Effector memory CD4-positive, alpha-beta T cell (primary cell): ENCODE measurements around the gene CCNI.
"Not testable (repeated sequence)": the region's sequence is repeated elsewhere in the genome, so short reads cannot be mapped to it uniquely, and the experiment has no call there.

ENCODE experiments used
- DNase-seq, 3 donors: peaks; one replicate each; pipeline ENCODE4 v3.0.0-alpha.2; 2020
- H3K27ac ChIP-seq: 2 replicates; pipeline ENCODE4 v1.7.0; 2013; ENCODE audit warnings: mild to moderate bottlenecking, low read length, moderate library complexity; ENCODE audit not compliant: insufficient read depth, poor library complexity, severe bottlenecking
- H3K27me3 ChIP-seq: replicated peaks from 2 replicates; pipeline ENCODE4 v1.7.0; 2013; ENCODE audit warnings: mild to moderate bottlenecking, low read length; ENCODE audit not compliant: insufficient read depth, control insufficient read depth, poor library complexity, severe bottlenecking
- H3K36me3 ChIP-seq: 2 replicates; pipeline ENCODE4 v1.7.0; 2013; ENCODE audit warnings: mild to moderate bottlenecking, low read length, moderate library complexity; ENCODE audit not compliant: control insufficient read depth, insufficient read depth
- H3K4me1 ChIP-seq: 2 replicates; pipeline ENCODE4 v1.7.0; 2013; ENCODE audit warnings: low read length, mild to moderate bottlenecking; ENCODE audit not compliant: control insufficient read depth, insufficient read depth, poor library complexity, severe bottlenecking
- H3K4me3 ChIP-seq: 2 replicates; pipeline ENCODE4 v1.7.0; 2013; ENCODE audit warnings: low read length, low read depth, mild to moderate bottlenecking; ENCODE audit not compliant: insufficient read depth, poor library complexity, severe bottlenecking
- H3K9me3 ChIP-seq: 2 replicates; pipeline ENCODE4 v1.7.0; 2013; ENCODE audit warnings: mild to moderate bottlenecking, low read length, moderate library complexity; ENCODE audit not compliant: control insufficient read depth

Gene CCNI

DNA sequence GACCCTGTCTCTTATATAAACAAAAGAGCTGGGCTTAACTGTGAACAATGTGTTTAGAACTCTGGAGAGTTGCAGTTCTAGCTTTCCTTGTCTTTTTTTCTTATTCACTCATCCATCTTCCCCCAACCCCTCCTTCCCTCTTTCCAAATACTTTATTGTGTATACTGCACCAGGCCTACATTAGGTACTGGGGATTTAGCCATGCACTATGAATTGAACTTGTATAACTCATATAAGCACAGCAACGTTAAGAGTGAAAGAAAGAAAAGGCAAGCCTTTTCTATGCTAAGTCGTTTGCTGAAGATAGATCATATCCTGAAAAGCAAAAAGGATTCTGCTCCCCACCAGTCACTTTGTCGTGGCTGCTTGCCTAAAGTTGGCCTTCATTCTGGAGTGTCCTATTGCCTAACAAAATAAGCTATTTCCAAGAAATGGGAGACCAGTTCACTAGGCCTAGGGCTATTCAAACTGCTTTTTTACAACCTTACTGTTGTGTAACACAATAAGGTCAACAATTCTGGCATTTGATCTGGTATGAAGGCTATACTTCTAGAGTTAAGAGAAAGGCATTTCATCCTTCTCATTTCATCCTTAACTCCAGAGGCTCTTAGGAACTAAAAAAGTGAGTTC lies 32.2 kb downstream of the CCNI start:
- H3K27ac ChIP-seq = no peak overlapping the region
- DNase-seq = no peak
- no peaks in the 10 kb centered on the region for H3K9me3 ChIP-seq
- peaks cover 10% of the 10 kb centered on the region for H3K36me3 ChIP-seq
- H3K4me3 ChIP-seq = no peak overlapping the region
- no peaks in the 10 kb centered on the region for H3K27me3 ChIP-seq
- H3K4me1 ChIP-seq = no peaks in the 10 kb centered on the region

DNA sequence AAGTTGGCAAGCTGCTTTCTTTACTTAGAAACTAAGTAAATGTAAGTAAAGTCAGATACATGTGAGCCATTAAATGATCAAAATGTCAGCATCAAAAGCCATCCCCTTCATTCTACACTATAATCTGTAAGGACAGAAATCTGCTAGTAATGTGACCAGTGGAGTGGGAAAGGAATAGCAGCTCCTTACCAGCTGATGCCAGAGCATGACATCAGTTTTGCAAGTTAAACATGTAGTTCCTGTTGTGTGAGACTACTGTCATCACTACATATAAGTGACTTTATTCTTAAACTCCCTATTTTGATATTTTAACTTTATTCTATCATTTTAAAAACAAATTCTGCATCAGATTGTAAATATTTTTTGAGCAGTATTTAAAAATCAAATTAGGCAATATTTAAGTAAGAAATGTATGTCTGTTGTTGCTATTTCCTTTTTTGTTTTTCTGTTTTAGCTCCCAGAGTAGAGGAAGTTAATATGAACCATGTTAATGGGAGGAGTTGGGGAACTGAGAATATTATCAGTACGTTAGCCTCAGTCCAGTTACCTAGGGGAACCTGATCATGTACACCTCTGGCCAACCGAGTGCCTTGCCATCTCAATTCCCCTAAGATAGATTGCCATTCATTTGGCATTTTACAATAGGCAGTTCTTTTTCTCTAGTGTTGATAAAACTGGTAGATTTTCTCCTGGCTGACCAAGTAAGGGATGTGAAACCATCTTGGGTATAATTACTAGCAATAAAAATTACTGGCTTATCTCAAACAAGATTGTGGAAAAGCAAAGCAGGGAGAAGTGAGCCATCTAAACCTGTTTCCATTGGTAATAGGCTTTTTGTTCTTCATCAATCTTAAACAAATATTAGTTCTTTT lies 34.7 kb downstream of the CCNI start:
- no peaks in the 10 kb centered on the region for H3K4me1 ChIP-seq
- H3K4me3 ChIP-seq = no peak overlapping the region
- H3K27ac ChIP-seq = no peak overlapping the region
- no peaks in the 10 kb centered on the region for H3K27me3 ChIP-seq
- DNase-seq = no peak
- no peaks in the 10 kb centered on the region for H3K9me3 ChIP-seq
- no peaks in the 10 kb centered on the region for H3K36me3 ChIP-seq

DNA sequence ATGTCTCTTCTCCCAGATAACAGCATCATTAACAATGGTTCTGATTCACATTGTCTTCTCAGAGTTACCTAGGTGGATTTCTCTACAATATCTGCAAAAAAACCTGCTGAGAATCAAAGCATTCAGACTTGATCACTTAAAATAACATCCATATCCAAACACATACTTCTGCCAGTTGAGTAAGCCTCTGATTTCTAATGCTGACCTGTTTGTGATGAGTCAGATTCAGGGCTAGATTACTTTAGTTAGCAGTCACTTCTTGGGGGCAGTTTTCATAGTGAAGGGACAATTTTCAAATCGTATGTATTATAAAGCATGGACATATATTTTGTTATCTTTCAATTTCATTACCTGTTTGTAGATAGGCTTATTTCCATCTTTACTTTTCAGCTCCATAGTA lies 35.5 kb downstream of the CCNI start:
- H3K4me3 ChIP-seq = no peak overlapping the region
- H3K4me1 ChIP-seq = no peaks in the 10 kb centered on the region
- DNase-seq = no peak
- H3K9me3 ChIP-seq = no peaks in the 10 kb centered on the region
- H3K27ac ChIP-seq = no peak overlapping the region
- H3K27me3 ChIP-seq = no peaks in the 10 kb centered on the region
- H3K36me3 ChIP-seq = no peaks in the 10 kb centered on the region

DNA sequence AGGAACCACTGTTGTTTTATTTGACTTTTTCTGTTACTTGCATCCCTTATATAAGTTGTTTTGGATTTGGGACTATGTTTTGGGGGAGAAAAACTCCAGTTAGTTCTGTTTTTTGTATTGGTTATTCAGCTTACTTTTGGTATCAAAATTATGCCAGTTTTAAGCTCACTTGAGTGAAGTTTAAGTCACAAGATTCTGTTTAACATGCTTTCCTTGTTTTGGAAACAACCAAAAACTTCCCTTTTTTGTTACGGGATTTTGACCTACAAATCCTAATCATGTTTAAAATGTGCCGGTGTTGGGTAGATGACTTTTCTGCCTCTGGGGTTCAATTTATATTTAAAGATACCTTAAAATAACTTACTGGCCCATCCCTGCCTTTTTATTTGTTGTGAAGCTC lies 36.0 kb downstream of the CCNI start:
- H3K36me3 ChIP-seq = no peaks in the 10 kb centered on the region
- no peaks in the 10 kb centered on the region for H3K9me3 ChIP-seq
- H3K27ac ChIP-seq = no peak overlapping the region
- no peak overlapping the region for H3K4me3 ChIP-seq
- no peaks in the 10 kb centered on the region for H3K27me3 ChIP-seq
- H3K4me1 ChIP-seq = no peaks in the 10 kb centered on the region
- no peak for DNase-seq

DNA sequence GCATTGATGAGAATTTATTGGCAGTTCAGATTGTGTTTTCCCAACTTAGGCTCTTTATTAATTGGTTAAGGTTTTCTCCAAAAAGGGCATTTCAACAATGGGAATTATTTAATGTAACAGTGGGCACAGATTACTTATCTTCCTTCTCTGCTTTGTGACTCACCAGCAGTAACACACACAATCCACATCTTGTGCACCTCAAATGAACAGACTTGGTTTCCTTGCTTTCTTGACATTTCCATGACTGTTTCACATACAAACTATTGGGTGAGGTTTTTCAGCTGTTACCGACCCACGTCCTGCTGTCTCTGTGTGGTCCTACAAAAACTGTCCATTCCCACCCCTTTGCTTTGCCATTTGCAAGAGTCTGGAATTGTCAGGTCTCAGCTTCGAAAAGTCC lies 38.1 kb downstream of the CCNI start:
- Histone ChIP-seq H3K36me3 (no peaks in the 10 kb centered on the region), H3K27me3 (no peaks in the 10 kb centered on the region), H3K27ac (no peak overlapping the region), H3K4me3 (no peak overlapping the region), H3K9me3 (no peaks in the 10 kb centered on the region), H3K4me1 (no peaks in the 10 kb centered on the region)
- DNase-seq = no peak

DNA sequence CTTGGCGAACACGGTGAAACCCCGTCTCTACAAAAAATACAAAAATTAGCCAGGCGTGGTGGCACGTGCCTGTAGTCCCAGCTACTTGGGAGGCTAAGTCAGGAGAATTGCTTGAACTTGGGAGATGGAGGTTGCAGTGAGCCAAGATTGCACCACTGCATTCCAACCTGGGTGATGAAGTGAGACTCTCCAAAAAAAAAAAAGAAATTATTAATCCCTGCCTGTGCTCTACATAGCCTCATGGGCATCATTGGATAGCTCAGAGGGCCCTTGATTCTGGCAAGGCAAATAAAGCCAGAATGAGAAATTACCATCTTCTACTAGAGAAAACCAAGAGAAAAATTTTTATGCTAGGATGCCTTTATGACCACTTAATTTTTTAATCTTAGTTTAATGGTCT lies 38.6 kb downstream of the CCNI start:
- not testable (repeated sequence) for DNase-seq, H3K9me3 ChIP-seq, H3K36me3 ChIP-seq, H3K4me3 ChIP-seq, H3K4me1 ChIP-seq, H3K27ac ChIP-seq, H3K27me3 ChIP-seq

DNA sequence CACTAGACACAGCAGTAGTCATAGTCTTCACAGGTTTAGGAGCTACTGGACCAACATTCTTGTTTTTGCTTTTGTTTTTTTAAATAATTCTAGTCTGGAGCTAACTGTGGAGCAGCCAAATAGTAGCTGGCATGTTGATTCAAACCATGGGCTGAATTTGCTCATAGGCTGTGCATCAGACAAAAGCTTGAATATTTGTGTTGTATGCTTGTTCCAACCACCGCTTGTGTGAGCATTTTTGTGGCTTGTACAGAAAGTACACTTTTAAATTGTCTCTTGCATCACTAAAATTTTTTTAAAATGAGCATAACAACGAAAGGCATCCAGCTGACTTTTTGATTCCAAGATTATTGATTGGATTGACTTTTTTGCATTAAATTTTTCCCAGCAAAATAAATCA lies 39.6 kb downstream of the CCNI start:
- Histone ChIP-seq H3K36me3 (no peaks in the 10 kb centered on the region), H3K27me3 (no peaks in the 10 kb centered on the region), H3K4me1 (peaks cover 6% of the 10 kb centered on the region), H3K27ac (no peak overlapping the region), H3K4me3 (no peak overlapping the region), H3K9me3 (no peaks in the 10 kb centered on the region)
- DNase-seq = no peak

DNA sequence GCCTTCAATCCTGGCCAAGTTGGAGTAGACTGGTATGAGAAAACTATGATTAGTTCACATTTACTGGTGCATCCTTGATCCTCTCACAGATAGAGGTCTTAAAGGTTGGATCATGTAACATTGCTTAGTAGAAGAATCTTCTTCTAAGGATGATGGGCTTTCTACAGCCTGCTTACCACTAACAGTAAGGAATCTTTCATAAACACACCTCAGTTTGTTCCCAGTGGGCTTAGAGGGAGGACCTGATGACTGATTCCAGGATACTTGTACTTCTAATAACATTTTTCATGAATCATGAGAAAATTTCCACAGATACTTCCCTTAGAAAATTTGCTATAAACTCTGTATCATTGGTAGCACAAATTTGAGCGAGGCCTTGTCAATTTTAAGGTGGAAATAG lies 40.6 kb downstream of the CCNI start:
- H3K36me3 ChIP-seq = no peaks in the 10 kb centered on the region
- no peaks in the 10 kb centered on the region for H3K27me3 ChIP-seq
- no peak for DNase-seq
- peaks cover 12% of the 10 kb centered on the region for H3K4me1 ChIP-seq
- no peak overlapping the region for H3K27ac ChIP-seq
- H3K9me3 ChIP-seq = no peaks in the 10 kb centered on the region
- H3K4me3 ChIP-seq = no peak overlapping the region

DNA sequence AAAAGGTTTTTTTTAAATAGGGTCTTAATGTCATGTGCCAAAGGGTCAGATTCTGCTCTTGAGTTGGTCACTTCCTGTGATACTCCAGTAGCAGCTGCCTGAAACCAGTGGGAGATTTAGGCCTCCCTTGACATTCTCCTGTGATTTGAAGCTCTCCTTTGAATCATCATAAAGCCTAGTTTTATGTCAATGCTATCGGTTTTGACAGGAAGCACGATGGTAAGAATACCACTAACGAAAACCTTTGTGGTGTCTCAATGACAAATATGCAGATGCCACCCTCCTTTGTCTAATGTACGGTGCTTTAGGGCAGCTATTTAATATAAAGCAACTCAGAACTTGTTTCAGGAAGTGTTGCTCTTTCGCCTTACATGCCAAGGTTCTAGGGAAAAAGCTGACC lies 44.2 kb downstream of the CCNI start:
- Histone ChIP-seq H3K36me3 (no peaks in the 10 kb centered on the region), H3K27ac (no peak overlapping the region), H3K9me3 (no peaks in the 10 kb centered on the region), H3K4me3 (no peak overlapping the region), H3K27me3 (no peaks in the 10 kb centered on the region), H3K4me1 (peaks cover 16% of the 10 kb centered on the region)
- no peak for DNase-seq

DNA sequence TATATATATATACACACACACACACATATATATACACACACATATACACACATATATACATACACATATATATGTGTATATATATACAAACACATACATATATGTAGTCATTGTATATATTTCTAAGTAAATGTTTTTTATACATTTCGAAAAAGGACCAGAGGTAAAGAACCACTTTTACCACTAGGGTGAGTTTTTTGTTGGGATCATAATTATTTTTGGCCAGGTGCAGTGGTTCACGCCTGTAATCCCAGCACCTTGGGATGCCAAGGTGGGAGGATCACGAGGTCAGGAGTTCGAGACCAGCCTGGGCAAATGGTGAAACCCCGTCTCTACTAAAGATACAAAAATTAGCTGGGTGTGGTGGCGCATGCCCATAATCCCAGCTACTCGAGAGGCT lies 46.0 kb downstream of the CCNI start:
- DNase-seq, H3K4me3 ChIP-seq, H3K36me3 ChIP-seq, H3K27ac ChIP-seq, H3K9me3 ChIP-seq, H3K27me3 ChIP-seq: not testable (repeated sequence)
- peaks cover 16% of the 10 kb centered on the region for H3K4me1 ChIP-seq
